ENCODE measurements around the gene COMMD7. TPM values are rescaled to one million over a fixed set of nuclear protein-coding genes. Genes with fewer than 3 reads are reported as not detected.

The COMMD7 gene
- total and polyA plus RNA-seq, 9 of the 15 experiments (the other 6 are each of a cell fraction or from before 2014, with no cell fraction given): 11.9 to 69.1 (median 34.7) TPM

DNA sequence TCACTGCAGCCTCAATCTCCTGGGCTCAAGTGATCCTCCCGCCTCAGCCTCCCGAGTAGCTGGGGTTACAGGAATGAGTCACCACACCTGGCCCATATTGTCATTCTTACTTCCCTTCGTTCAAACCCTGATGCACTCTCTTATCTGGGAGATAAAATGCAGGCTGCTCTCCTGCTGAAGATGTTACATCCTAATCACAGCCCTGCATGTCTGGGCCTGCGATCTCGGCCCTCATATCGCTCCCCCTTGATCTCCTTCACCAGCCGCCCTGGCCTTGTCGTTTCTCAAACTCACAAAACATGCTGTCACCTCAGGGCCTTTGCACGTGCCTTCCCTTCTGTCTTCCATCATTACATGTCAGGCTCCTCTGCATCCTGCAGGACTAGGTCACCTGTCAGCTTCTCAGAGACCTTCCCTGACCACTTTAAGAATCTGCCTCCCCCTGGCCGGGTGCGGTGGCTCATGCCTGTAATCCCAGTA lies 60.7 kb downstream of the COMMD7 start (continued):
- TF ChIP-seq RREB1 (CRISPR knock-in tag; IDR thresholded peaks at IDR 0.05) (no peak), ATF1 (CRISPR knock-in tag; IDR thresholded peaks at IDR 0.05) (no peak), ATF1 (tag; IDR thresholded peaks at IDR 0.05) (0 out of 2 replicates have a peak, but pooled peaks have one; percentile 18), MTA3 (IDR thresholded peaks at IDR 0.05; ENCODE audit: borderline replicate concordance) (peak; percentile 52; the same call in 1 of the 2 replicates), DMBX1 (CRISPR knock-in tag; IDR thresholded peaks at IDR 0.05; ENCODE audit: borderline replicate concordance) (peak; percentile 28; the same call in 1 of the 2 replicates), RNF2 (IDR thresholded peaks at IDR 0.05) (peak; percentile 44; the same call in 1 of the 2 replicates), MBD2 (IDR thresholded peaks at IDR 0.05; ENCODE audit: borderline replicate concordance, low read depth) (peak; percentile 50; the same call in 1 of the 2 replicates), PHTF2 (CRISPR knock-in tag; IDR thresholded peaks at IDR 0.05) (no peak), HDAC3 (IDR thresholded peaks at IDR 0.05; ENCODE audit: borderline replicate concordance, partially characterized antibody) (peak; percentile 74), GABPB1 (CRISPR knock-in tag; IDR thresholded peaks at IDR 0.05) (no peak), PML (IDR thresholded peaks at IDR 0.05; ENCODE audit: low read length) (peak; percentile 84), ARID1B (IDR thresholded peaks at IDR 0.05) (peak; percentile 94), ZNF57 (CRISPR knock-in tag; IDR thresholded peaks at IDR 0.05) (no peak), NCOA1 (IDR thresholded peaks at IDR 0.05; ENCODE audit: low read depth) (peak; percentile 76; the same call in 1 of the 2 replicates), SFPQ (IDR thresholded peaks at IDR 0.05; ENCODE audit: low read depth, low read length) (no peak)
- TF ChIP-seq, protein P1, sequence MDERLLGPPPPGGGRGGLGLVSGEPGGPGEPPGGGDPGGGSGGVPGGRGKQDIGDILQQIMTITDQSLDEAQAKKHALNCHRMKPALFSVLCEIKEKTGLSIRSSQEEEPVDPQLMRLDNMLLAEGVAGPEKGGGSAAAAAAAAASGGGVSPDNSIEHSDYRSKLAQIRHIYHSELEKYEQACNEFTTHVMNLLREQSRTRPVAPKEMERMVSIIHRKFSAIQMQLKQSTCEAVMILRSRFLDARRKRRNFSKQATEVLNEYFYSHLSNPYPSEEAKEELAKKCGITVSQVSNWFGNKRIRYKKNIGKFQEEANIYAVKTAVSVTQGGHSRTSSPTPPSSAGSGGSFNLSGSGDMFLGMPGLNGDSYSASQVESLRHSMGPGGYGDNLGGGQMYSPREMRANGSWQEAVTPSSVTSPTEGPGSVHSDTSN (CRISPR knock-in tag; IDR thresholded peaks at IDR 0.05; ENCODE audit: low read depth): no peak
- TF ChIP-seq, protein P1 (tag; conservative IDR thresholded peaks at IDR 0.05; ENCODE audit: low read depth): peak; percentile 49
- TF ChIP-seq, protein P2, sequence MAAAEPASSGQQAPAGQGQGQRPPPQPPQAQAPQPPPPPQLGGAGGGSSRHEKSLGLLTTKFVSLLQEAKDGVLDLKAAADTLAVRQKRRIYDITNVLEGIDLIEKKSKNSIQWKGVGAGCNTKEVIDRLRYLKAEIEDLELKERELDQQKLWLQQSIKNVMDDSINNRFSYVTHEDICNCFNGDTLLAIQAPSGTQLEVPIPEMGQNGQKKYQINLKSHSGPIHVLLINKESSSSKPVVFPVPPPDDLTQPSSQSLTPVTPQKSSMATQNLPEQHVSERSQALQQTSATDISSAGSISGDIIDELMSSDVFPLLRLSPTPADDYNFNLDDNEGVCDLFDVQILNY (CRISPR knock-in tag; IDR thresholded peaks at IDR 0.05): 0 out of 2 replicates have a peak, but pooled peaks have one; percentile 64
